Lower lobe of right lung (tissue), 2 donors: ENCODE results near the gene RASA3. TPM values are rescaled to one million over a fixed set of nuclear protein-coding genes. Genes with fewer than 3 reads are reported as not detected.

ENCODE experiments used
- ATAC-seq, 2 donors: fragments of 200-7000 bp; cut with Tn5 transposase; one replicate each; pipeline ENCODE4 v1.9.1; 2020 to 2022; ENCODE audit warnings: mild to moderate bottlenecking in 2 of 2, moderate library complexity in 2 of 2
- DNase-seq: peaks from one replicate; pipeline ENCODE4 v3.0.0-alpha.2; 2020
- H3K27ac ChIP-seq: fragments of 200-600 bp; one replicate; pipeline ENCODE4 v1.8.0; 2022
- H3K27me3 ChIP-seq: fragments of 200-600 bp; one replicate; pipeline ENCODE4 v1.8.0; 2022; ENCODE audit warnings: low read depth
- H3K36me3 ChIP-seq: fragments of 200-600 bp; one replicate; pipeline ENCODE4 v1.8.0; 2022; ENCODE audit warnings: mild to moderate bottlenecking
- H3K4me1 ChIP-seq: fragments of 200-600 bp; one replicate; pipeline ENCODE4 v1.8.0; 2022
- H3K4me3 ChIP-seq: fragments of 200-600 bp; one replicate; pipeline ENCODE4 v1.8.0; 2022; ENCODE audit warnings: mild to moderate bottlenecking
- H3K9me3 ChIP-seq: fragments of 200-600 bp; one replicate; pipeline ENCODE4 v1.8.0; 2022
- intact Hi-C: fragments of 100-400 bp; cut with DNase I; formaldehyde crosslinking; loops from one replicate; pipeline ENCODE4 v1.11.0; 2022
- total RNA-seq: library from RNA; stranded (reverse); fragmentation: NEBNext Ultra II Directional; extraction: Animal tissue kit (Norgen Biotek cat#: 25700); gene quantifications from one replicate; pipeline ENCODE4 v1.2.1, GENCODE V29; 2021
- TF ChIP-seq, protein P1 (sequence below): fragments of 200-600 bp; IDR thresholded peaks from one replicate; pipeline ENCODE4 v1.8.0; 2022; ENCODE audit warnings: antibody characterized with exemption, mild to moderate bottlenecking
- donor health status: DM: no; HTN: yes; CAD: no; lungs with severe emphysema.

Gene RASA3
- total RNA-seq, 1 donor from 2014 or later = 19.1 TPM

DNA sequence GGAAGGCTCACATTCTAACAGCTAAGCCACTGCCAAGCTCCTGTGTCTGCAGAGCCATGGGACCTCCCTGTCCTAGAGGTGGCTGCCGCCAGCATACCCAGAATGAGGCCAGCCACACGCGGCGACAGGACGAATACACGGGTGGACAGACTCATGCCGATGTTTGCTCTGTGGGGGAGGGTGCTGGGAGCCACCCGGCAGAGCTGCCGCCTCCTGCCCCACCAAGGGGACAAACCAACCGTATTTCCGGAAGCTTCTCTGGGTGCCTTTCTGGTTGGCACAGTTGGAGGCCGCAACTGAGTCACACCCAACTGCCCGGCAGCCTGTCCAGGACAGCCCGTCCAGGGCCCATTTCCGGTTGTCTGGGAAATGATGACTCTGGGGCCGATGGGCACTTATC is 178.9 kb downstream of the RASA3 start:
- ATAC-seq (no peak), DNase-seq (no peak)
- no peaks in the 10 kb centered on the region for H3K27me3 ChIP-seq
- no peaks in the 10 kb centered on the region for H3K36me3 ChIP-seq
- TF ChIP-seq, protein P1, sequence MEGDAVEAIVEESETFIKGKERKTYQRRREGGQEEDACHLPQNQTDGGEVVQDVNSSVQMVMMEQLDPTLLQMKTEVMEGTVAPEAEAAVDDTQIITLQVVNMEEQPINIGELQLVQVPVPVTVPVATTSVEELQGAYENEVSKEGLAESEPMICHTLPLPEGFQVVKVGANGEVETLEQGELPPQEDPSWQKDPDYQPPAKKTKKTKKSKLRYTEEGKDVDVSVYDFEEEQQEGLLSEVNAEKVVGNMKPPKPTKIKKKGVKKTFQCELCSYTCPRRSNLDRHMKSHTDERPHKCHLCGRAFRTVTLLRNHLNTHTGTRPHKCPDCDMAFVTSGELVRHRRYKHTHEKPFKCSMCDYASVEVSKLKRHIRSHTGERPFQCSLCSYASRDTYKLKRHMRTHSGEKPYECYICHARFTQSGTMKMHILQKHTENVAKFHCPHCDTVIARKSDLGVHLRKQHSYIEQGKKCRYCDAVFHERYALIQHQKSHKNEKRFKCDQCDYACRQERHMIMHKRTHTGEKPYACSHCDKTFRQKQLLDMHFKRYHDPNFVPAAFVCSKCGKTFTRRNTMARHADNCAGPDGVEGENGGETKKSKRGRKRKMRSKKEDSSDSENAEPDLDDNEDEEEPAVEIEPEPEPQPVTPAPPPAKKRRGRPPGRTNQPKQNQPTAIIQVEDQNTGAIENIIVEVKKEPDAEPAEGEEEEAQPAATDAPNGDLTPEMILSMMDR = no peak
- intact Hi-C loops = loop anchor here (5.0 kb wide), 1 partner anchor 274 kb away; no protein-coding TSS in a partner anchor
- H3K27ac ChIP-seq = no peak overlapping the region
- no peak overlapping the region for H3K4me3 ChIP-seq
- H3K4me1 ChIP-seq = peaks cover 12% of the 10 kb centered on the region
- H3K9me3 ChIP-seq = no peaks in the 10 kb centered on the region

DNA sequence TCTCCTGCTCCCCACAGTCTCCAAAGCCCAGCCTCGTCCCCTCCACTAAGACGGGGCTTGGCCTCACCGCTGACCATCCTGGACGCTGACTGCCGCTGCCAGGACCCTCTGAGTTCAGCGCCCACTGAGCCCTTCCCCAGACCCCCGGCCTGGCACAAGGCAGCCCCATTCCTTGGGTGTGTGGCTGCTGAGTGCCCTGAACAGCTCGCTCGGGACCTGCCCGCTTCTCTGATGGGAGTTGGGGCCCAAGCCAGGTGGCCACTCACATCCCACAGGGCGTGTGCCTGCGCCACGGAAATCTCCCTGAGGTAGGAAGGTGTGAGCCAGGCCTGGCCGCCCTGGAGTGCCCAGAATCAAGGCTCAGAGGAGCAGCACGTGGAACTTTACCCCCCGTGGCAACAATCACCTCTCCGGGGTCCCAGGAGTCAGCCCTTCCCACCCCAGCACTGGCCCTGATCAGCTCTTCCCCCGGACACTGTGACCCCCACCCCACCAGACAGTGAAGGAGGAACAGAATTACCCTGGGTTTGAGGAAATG is 179.4 kb downstream of the RASA3 start:
- no peaks in the 10 kb centered on the region for H3K27me3 ChIP-seq
- peak; percentile 42 for DNase-seq
- no peak for ATAC-seq
- H3K4me1 ChIP-seq = peaks cover 12% of the 10 kb centered on the region
- no peaks in the 10 kb centered on the region for H3K36me3 ChIP-seq
- TF ChIP-seq, protein P1 = no peak
- H3K27ac ChIP-seq = no peak overlapping the region
- intact Hi-C loops = loop anchor here (5.0 kb wide), 1 partner anchor 274 kb away; no protein-coding TSS in a partner anchor
- no peaks in the 10 kb centered on the region for H3K9me3 ChIP-seq
- no peak overlapping the region for H3K4me3 ChIP-seq

DNA sequence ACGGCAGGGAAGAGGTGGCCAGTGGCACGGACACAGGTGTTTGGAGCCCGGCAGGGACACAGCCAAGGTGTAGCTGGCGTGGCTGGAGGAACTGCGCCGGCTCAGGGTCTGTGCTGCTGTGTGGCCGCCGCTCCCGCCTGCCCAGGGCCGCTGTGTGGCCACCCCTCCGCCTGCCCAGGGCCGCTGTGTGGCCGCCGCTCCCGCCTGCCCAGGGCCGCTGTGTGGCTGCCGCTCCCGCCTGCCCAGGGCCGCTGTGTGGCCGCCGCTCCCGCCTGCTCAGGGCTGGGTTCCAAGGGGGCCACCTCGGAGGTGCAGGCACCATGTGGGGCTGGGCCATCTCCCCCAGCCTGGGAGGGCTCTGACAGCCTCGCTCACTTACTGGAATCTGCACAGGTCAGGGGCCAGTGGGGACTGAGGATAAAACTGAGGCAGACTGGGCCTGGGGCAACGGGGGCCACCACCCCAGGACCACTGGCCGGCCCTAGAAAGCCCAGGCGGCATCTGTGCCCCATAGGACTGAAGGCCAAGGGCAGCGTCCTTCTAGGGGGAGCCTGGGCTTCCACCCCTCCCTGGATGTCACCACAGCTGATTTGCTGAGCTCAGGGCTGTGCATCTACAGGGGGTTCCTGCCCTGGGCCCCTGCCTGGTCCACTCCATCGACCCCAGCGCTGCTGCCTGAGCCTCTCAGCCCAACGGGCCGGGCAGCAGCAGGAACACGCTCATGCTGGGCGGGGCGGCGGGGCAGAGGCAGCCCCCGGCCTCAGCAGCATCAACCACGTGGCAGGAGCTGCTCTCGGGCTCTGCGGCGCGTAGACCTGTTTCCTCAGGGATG is 180.1 kb downstream of the RASA3 start:
- H3K27ac ChIP-seq = no peak overlapping the region
- no peaks in the 10 kb centered on the region for H3K36me3 ChIP-seq
- H3K9me3 ChIP-seq = no peaks in the 10 kb centered on the region
- no peaks in the 10 kb centered on the region for H3K27me3 ChIP-seq
- peaks cover 12% of the 10 kb centered on the region for H3K4me1 ChIP-seq
- no peak overlapping the region for H3K4me3 ChIP-seq
- no peak for ATAC-seq
- no peak for DNase-seq
- TF ChIP-seq, protein P1 = no peak
- intact Hi-C loops = loop anchor here (5.0 kb wide), 1 partner anchor 275 kb away; no protein-coding TSS in a partner anchor

- H3K27me3 ChIP-seq = no peaks in the 10 kb centered on the region
- H3K36me3 ChIP-seq = no peaks in the 10 kb centered on the region
- intact Hi-C loops = loop anchor here (5.0 kb wide), 1 partner anchor 276 kb away; no protein-coding TSS in a partner anchor
- H3K4me1 ChIP-seq = peaks cover 12% of the 10 kb centered on the region
- ATAC-seq (peak; percentile 94 to 96), DNase-seq (peak; percentile 88)
- no peaks in the 10 kb centered on the region for H3K9me3 ChIP-seq
- H3K27ac ChIP-seq = no peak overlapping the region
- TF ChIP-seq, protein P1 = peak; percentile 87
- H3K4me3 ChIP-seq = peak overlapping the region; percentile 17
Measured at GRCh38 chr13:113951246-113951999, 181.0 kb downstream of the RASA3 start.

DNA sequence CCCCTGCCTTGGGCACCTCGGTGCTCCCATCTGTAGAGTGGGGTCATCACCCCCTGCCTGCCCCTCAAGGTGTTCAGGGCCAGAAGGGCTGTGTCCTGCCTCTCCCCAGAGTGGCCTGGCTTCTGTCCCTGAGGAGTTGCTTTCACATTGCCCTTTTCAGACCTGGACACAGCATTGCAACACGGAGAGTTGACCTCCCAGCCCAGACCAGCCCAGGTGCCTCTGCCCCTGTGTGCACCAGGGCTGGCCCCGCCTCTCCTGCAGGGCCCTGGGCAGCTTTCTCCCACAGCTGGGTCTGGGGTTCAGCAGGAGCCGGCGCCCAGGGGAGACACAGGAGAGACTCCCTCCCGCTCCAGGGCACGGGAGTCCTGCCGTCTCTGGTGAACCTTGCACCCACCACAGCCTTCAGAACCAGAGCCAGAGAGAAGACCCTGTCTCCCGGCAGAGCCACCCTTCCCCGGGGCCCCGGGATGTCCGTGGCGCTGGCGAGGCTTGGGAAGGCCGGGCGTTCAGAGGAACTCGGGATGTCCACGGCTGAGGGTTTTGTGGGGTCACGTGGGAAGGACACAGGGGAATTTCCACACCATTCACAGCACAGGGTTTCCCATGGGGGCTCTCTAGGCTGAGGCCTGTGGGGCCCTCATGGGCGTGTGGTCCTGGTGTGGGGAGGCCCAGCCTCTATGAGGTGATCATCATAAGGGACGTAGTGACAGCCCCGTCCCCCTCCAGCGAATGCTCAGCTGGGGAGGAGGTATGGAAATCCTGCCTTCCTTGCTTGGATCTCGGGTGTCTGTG is 181.8 kb downstream of the RASA3 start:
- peak in 1 of 2 donors; percentile 22 for ATAC-seq
- TF ChIP-seq, protein P1 = no peak
- DNase-seq = peak; percentile 43
- Histone ChIP-seq H3K9me3 (no peaks in the 10 kb centered on the region), H3K36me3 (no peaks in the 10 kb centered on the region), H3K27me3 (no peaks in the 10 kb centered on the region), H3K4me1 (peaks cover 12% of the 10 kb centered on the region), H3K27ac (no peak overlapping the region), H3K4me3 (no peak overlapping the region)
- intact Hi-C loops = loop anchor here (5.0 kb wide), 1 partner anchor 277 kb away; no protein-coding TSS in a partner anchor
